BE2C (cell line): ENCODE results near the gene DPP4.
"Not testable (repeated sequence)": the region's sequence is repeated elsewhere in the genome, so short reads cannot be mapped to it uniquely, and the experiment has no call there.

ENCODE experiments used
- DNase-seq: peaks from one replicate; pipeline ENCODE4 v3.0.0-alpha.2; 2020
- H3K27me3 ChIP-seq: fragments of 250-450 bp; sonication (Bioruptor Pico); 2 replicates; pipeline ENCODE4 v1.5.1; 2020; ENCODE audit warnings: mild to moderate bottlenecking
- H3K36me3 ChIP-seq: fragments of 250-450 bp; sonication (Bioruptor Pico); 2 replicates; pipeline ENCODE4 v1.5.1; 2020; ENCODE audit warnings: mild to moderate bottlenecking
- H3K4me1 ChIP-seq: fragments of 250-450 bp; sonication (Bioruptor Pico); 2 replicates; pipeline ENCODE4 v1.5.1; 2020
- H3K4me3 ChIP-seq: 2 replicates; pipeline ENCODE4 v1.5.1; 2011; ENCODE audit warnings: low read depth, low read length
- H3K9me3 ChIP-seq: fragments of 250-450 bp; sonication (Bioruptor Pico); 2 replicates; pipeline ENCODE4 v1.5.1; 2020
- TF ChIP-seq, protein P1 (sequence below): IDR thresholded peaks from 2 replicates; pipeline ENCODE4 v1.5.1; 2012; ENCODE audit warnings: mild to moderate bottlenecking, low read depth, low read length

Gene DPP4

DNA sequence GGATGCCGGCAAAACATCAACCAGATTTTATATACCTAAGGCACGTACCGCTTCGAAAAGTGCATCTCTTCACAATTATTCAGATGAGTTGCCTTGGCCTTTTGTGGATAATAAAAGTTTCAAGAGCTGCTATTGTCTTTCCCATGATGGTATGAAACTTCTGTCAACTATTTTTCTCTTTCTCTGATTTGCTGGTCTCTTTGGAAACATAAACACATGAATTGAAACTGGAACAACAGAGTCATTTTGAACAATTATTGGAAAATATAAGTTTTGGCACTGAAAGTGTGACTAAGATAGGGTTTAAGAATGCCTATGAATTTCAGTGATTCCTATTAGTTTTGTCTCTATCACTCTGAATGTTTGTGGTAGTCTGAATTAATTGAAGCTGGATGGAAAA, 109.9 kb downstream of the DPP4 start:
- Histone ChIP-seq H3K9me3 (no peaks in the 10 kb centered on the region), H3K27me3 (no peaks in the 10 kb centered on the region), H3K4me1 (no peaks in the 10 kb centered on the region), H3K36me3 (no peaks in the 10 kb centered on the region), H3K4me3 (no peak overlapping the region)
- TF ChIP-seq, protein P1, sequence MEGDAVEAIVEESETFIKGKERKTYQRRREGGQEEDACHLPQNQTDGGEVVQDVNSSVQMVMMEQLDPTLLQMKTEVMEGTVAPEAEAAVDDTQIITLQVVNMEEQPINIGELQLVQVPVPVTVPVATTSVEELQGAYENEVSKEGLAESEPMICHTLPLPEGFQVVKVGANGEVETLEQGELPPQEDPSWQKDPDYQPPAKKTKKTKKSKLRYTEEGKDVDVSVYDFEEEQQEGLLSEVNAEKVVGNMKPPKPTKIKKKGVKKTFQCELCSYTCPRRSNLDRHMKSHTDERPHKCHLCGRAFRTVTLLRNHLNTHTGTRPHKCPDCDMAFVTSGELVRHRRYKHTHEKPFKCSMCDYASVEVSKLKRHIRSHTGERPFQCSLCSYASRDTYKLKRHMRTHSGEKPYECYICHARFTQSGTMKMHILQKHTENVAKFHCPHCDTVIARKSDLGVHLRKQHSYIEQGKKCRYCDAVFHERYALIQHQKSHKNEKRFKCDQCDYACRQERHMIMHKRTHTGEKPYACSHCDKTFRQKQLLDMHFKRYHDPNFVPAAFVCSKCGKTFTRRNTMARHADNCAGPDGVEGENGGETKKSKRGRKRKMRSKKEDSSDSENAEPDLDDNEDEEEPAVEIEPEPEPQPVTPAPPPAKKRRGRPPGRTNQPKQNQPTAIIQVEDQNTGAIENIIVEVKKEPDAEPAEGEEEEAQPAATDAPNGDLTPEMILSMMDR, result no peak
- DNase-seq, result no peak

DNA sequence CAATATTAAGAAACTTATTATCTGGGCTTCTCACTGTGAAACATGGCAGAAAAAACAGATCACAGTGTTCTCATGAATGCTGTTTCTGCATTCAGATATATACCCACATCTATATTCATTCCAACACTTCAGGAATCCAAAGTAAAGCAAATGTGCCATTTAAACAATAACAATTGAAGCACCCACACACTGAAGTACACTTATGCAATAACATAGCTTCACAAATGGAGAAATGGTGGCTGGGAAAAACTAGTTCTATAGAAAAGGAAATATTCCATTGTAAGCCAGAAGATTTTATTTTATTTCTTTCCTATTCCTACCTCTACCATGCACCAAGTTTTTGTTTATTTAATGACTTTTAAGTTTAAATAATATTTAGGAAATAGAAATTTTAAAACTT, 111.9 kb downstream of the DPP4 start:
- TF ChIP-seq, protein P1, result no peak
- no peaks in the 10 kb centered on the region for H3K9me3 ChIP-seq
- no peaks in the 10 kb centered on the region for H3K27me3 ChIP-seq
- no peaks in the 10 kb centered on the region for H3K36me3 ChIP-seq
- H3K4me3 ChIP-seq, result no peak overlapping the region
- no peaks in the 10 kb centered on the region for H3K4me1 ChIP-seq
- no peak for DNase-seq

DNA sequence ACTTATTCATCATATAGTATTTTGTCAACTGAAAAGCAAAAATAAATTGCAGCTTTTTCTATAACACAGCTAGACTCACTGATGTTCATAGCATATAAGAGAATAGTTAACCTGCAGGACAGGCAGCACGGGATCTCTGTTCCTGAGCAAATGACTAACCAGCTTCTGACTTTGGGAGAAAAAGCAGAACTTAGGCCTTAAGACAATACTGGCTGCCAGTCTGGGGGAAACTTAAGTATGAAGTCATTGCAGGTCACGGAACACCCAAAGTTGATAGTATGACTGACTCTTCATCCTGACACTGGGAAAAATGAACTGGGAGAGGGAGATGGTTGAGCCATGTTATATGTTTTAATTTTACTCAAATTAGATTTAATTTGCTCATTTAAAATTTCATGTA, 113.0 kb downstream of the DPP4 start:
- DNase-seq, result no peak
- H3K36me3 ChIP-seq, result no peaks in the 10 kb centered on the region
- no peaks in the 10 kb centered on the region for H3K4me1 ChIP-seq
- H3K27me3 ChIP-seq, result no peaks in the 10 kb centered on the region
- TF ChIP-seq, protein P1, result no peak
- H3K9me3 ChIP-seq, result no peaks in the 10 kb centered on the region
- no peak overlapping the region for H3K4me3 ChIP-seq

DNA sequence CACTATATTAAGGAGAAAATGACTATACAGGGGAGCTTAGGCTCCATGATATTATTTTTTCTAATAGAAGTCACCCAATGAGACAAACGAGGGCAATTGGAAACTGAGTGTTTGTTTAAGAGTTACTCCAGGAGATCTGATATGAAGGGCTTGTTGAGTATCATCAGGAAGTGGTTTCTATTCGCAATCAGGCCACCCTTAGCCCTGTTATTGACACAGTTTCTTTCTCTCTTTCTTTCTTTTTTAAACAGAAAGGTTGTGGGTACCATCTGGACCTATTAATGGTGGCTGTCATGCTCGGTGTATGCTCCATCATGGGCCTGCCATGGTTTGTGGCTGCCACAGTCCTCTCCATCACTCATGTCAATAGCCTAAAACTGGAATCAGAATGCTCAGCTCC, 117.3 kb downstream of the DPP4 start:
- TF ChIP-seq, protein P1, result no peak
- H3K4me1 ChIP-seq, result no peaks in the 10 kb centered on the region
- H3K27me3 ChIP-seq, result no peaks in the 10 kb centered on the region
- H3K9me3 ChIP-seq, result no peaks in the 10 kb centered on the region
- H3K36me3 ChIP-seq, result no peaks in the 10 kb centered on the region
- H3K4me3 ChIP-seq, result no peak overlapping the region
- DNase-seq, result no peak

DNA sequence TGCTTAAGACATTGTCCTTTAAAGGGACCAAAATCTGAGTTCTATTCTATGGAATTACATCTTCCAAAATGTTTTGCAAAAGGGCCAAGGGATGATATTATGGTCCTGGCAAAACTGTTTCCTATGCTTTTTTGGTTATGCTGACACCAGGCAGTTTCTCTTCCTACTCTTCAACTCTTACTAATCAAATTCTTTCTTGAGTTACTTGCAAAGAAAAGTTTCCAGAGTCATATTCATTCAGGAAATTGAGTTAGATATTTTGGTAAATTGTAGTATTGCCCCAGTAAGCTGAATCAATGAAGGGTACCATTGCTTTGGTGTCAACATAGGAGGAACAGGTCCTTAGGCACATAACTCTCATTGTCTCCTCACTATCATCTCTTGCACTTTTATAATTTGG, 118.8 kb downstream of the DPP4 start:
- no peaks in the 10 kb centered on the region for H3K9me3 ChIP-seq
- H3K36me3 ChIP-seq, result no peaks in the 10 kb centered on the region
- DNase-seq, result no peak
- TF ChIP-seq, protein P1, result no peak
- H3K27me3 ChIP-seq, result no peaks in the 10 kb centered on the region
- no peak overlapping the region for H3K4me3 ChIP-seq
- H3K4me1 ChIP-seq, result no peaks in the 10 kb centered on the region

DNA sequence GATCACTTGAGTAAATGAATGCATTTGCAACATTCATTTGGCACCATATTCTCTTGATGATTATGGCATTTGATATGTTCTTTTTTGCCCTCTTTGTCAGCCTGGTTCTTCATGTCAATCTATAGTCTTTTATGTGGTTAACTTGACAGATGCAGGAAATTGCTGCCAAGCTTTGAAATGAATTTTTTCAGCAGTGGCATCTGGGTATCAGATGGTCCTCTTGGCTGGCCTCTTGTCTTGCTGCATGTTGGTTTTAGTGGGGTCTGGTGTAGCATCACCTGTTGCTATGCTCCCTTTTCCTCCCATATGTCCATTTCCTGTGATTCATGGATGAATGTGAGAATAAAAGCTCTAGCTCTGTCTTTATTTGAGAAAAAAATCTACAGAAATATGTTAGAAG, 119.9 kb downstream of the DPP4 start:
- TF ChIP-seq, protein P1, result no peak
- DNase-seq, result no peak
- Histone ChIP-seq H3K4me1 (no peaks in the 10 kb centered on the region), H3K4me3 (no peak overlapping the region), H3K36me3 (no peaks in the 10 kb centered on the region), H3K9me3 (no peaks in the 10 kb centered on the region), H3K27me3 (no peaks in the 10 kb centered on the region)

DNA sequence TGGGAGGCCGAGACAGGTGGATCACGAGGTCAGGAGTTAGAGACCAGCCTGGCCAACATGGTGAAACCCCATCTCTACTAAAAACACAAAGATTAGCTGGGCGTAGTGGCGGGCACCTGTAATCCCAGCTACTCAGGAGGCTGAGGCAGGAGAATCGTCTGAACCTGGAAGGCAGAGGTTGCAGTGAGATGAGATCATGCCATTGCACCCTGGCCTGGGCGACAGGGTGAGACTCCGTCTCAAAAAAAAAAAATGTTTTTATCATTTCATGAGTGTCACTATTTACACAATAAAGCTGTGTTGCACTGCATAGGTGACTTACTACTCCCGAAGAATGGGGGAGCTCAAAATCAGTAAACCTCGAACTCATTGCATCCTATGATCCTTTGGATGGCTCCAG, 120.6 kb downstream of the DPP4 start:
- not testable (repeated sequence) for H3K36me3 ChIP-seq, H3K4me3 ChIP-seq, H3K4me1 ChIP-seq, H3K9me3 ChIP-seq, DNase-seq, H3K27me3 ChIP-seq
